T follicular helper cell (primary cell): Measurements from ENCODE around the gene BTBD17.
"Not testable (repeated sequence)": the region's sequence is repeated elsewhere in the genome, so short reads cannot be mapped to it uniquely, and the experiment has no call there.

Source experiments
- DNase-seq: peaks from one replicate; pipeline ENCODE4 v3.0.0-alpha.2; 2020; ENCODE audit warnings: low read depth
- total RNA-seq, 2 experiments: gene quantifications; one replicate each; lab custom pipeline; 2026; lab: John Stamatoyannopoulos, UW

Gene BTBD17
- 0 reads per million in 2 experiments for total RNA-seq

GRCh38 chr17:74361230-74362068 lies at the start of gene BTBD17:
Gene BTBD17, minus strand, starts transcription at chr17:74361868. Its CDS starts 49 bp downstream, at chr17:74361819.
- peak; percentile 21 for DNase-seq

- DNase-seq: no peak
These were observed 48.4 kb upstream of the BTBD17 start for GRCh38 chr17:74410001-74410443.

- no peak for DNase-seq
These were observed 47.1 kb upstream of the BTBD17 start for GRCh38 chr17:74408815-74409214.

- DNase-seq: no peak
These were observed 46.6 kb upstream of the BTBD17 start for GRCh38 chr17:74408262-74408661.

GRCh38 chr17:74407384-74407783 lies 45.7 kb upstream of the BTBD17 start:
- DNase-seq: no peak

GRCh38 chr17:74405311-74405710 lies 43.6 kb upstream of the BTBD17 start:
- not testable (repeated sequence) for DNase-seq

- no peak for DNase-seq
These were observed 43.1 kb upstream of the BTBD17 start for GRCh38 chr17:74404789-74405188.

- DNase-seq: no peak
These were observed 42.5 kb upstream of the BTBD17 start for GRCh38 chr17:74404218-74404617.

GRCh38 chr17:74403512-74404137 lies 42.0 kb upstream of the BTBD17 start:
- no peak for DNase-seq

GRCh38 chr17:74402048-74402447 lies 40.4 kb upstream of the BTBD17 start:
- DNase-seq: no peak

GRCh38 chr17:74396567-74396966 lies 34.9 kb upstream of the BTBD17 start:
- no peak for DNase-seq

GRCh38 chr17:74394977-74395376 lies 33.3 kb upstream of the BTBD17 start:
- no peak for DNase-seq

- DNase-seq: no peak
These were observed 32.7 kb upstream of the BTBD17 start for GRCh38 chr17:74394275-74394950.

- DNase-seq: no peak
These were observed 31.8 kb upstream of the BTBD17 start for GRCh38 chr17:74393346-74393942.

GRCh38 chr17:74392848-74393247 lies 31.2 kb upstream of the BTBD17 start:
- no peak for DNase-seq

- DNase-seq: no peak
These were observed 30.1 kb upstream of the BTBD17 start for GRCh38 chr17:74391771-74392170.

- DNase-seq: no peak
These were observed 29.3 kb upstream of the BTBD17 start for GRCh38 chr17:74390680-74391653.

GRCh38 chr17:74389937-74390679 lies 28.4 kb upstream of the BTBD17 start:
- DNase-seq: no peak

GRCh38 chr17:74389084-74389753 lies 27.6 kb upstream of the BTBD17 start:
- no peak for DNase-seq
